Cardiac muscle cell (in vitro differentiated cells and primary cell): Measurements from ENCODE around the gene PHLPP1. TPM values are rescaled to one million over a fixed set of nuclear protein-coding genes. Genes with fewer than 3 reads are reported as not detected.
A peak's percentile ranks its signal among the peaks of the same experiment; 100 is the strongest.

Experiments
- DNase-seq, 2 donors: peaks; one replicate each; pipeline versions ENCODE4 v3.0.0 to v3.0.0-alpha.2; 2010 to 2017; ENCODE audit warnings: low read depth in 1 of 2, low spot score in 1 of 2
- H3K27ac ChIP-seq: fragments of 200-600 bp; sonication (generic); 2 replicates; pipeline ENCODE4 v1.5.1; 2016
- H3K27me3 ChIP-seq: fragments of 200-600 bp; sonication (generic); 2 replicates; pipeline ENCODE4 v1.6.0; 2016; ENCODE audit warnings: control low read depth
- H3K36me3 ChIP-seq: fragments of 200-600 bp; sonication (generic); 2 replicates; pipeline ENCODE4 v1.5.1; 2016; ENCODE audit warnings: control low read depth
- H3K4me1 ChIP-seq: fragments of 200-600 bp; sonication (generic); 2 replicates; pipeline ENCODE4 v1.8.1; 2017; ENCODE audit warnings: low read depth, mild to moderate bottlenecking, mixed run types
- H3K4me3 ChIP-seq: fragments of 200-600 bp; sonication (generic); 2 replicates; pipeline ENCODE4 v1.5.1; 2016; ENCODE audit warnings: mild to moderate bottlenecking
- H3K9me3 ChIP-seq: fragments of 200-600 bp; sonication (generic); 2 replicates; pipeline ENCODE4 v1.5.1; 2017; ENCODE audit warnings: low read depth, mild to moderate bottlenecking, control low read depth
- CTCF ChIP-seq: IDR thresholded peaks from 2 replicates; pipeline ENCODE4 v1.5.1; 2012; ENCODE audit warnings: low read depth, mild to moderate bottlenecking, low read length
- polyA plus RNA-seq: library from polyadenylated mRNA; unstranded; fragments of >200 nt; fragmentation: Nextera tagmentation; extraction: Ambion mirVana; gene quantifications from 2 replicates; pipeline ENCODE4 v1.2.1, GENCODE V29; 2016
- total RNA-seq: library from RNA; depleted of rRNA; stranded (reverse); fragments of >200 nt; gene quantifications from 2 replicates; pipeline ENCODE4 v1.2.3, GENCODE V29; 2016

Gene PHLPP1
- total and polyA plus RNA-seq, 2 experiments from 2014 or later, result 6.3 to 25.8 TPM

DNA sequence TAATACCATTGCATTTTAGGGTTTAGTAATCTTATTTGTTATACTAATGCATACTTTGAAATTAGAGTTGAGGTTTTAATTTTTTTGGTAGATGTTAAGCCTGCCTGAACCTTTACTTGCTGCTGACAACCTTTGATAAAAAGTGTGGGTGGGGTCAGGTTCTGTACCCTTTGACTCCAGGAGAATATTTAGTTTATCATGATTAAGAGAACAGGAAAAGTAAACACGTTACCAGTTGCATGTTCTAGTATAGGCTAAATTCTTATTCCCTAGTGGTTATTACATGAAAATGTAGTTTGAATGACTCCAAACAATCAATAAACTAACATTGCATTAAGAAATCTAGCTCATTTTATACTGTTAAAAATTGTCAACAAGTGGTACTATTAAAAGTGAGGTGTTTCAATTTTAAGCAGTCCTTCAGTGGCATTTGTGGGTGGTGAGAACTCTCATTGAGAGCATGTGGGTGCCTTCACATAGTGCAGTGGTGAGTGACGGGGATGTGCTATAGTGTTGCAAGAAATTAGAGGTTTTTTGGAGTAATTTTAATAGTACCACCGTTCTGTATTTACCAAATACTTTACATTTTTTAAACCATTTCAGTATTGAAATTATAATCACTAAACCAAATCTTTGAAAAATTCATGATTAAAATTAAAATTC, 29.9 kb downstream of the PHLPP1 start:
- no peak for DNase-seq
- no peak overlapping the region for H3K4me3 ChIP-seq
- H3K4me1 ChIP-seq, result peaks cover 5% of the 10 kb centered on the region
- no peak overlapping the region for H3K27ac ChIP-seq
- H3K36me3 ChIP-seq, result no peaks in the 10 kb centered on the region
- no peaks in the 10 kb centered on the region for H3K27me3 ChIP-seq
- H3K9me3 ChIP-seq, result no peaks in the 10 kb centered on the region
- no peak for TF ChIP-seq CTCF

DNA sequence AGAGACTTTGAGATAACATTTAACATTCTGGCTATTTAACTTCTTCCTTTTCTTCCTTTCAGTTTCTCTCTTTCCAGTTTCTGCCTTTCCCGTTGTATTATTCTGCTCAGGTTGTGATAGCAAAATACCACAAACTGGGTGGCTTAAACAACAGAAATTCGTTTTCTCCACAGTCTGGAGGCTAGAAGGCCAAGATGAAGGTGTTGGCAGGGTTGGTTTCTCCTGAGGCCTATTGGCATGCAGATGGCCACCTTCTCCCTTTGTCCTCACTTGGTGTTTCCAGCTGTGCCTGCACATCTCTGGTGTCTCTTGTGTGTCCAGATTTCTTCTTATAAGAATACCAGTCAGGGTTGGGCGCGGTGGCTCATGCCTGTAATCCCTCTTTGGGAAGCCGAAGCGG, 34.0 kb downstream of the PHLPP1 start:
- H3K27me3 ChIP-seq, result no peaks in the 10 kb centered on the region
- DNase-seq, result no peak
- no peak overlapping the region for H3K4me3 ChIP-seq
- H3K27ac ChIP-seq, result no peak overlapping the region
- H3K9me3 ChIP-seq, result no peaks in the 10 kb centered on the region
- TF ChIP-seq CTCF, result no peak
- peaks cover 25% of the 10 kb centered on the region for H3K4me1 ChIP-seq
- no peaks in the 10 kb centered on the region for H3K36me3 ChIP-seq

DNA sequence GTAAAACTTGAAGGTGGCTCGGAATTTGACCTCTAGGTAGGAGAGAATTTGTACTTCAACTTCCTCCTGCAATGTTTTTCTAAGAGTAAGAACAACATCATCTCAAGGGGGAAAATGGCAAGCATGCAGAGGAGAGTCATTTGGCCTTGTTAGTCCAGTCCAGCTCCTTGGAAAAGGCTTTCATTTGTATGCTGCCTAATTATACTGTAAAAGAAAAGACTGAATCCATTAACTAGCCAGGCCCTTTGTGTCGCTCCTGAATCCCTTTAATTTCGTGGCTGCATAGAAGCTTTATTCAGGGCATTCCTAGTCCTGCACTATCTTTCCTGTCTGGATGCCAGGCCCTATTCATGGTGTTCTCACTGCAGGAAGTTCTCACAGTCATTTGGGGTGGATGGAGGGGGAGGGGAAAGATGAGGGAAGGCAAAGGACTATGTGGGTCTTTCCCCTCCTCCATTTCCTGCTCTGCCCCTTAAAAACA, 36.0 kb downstream of the PHLPP1 start:
- Histone ChIP-seq H3K9me3 (no peaks in the 10 kb centered on the region), H3K4me3 (no peak overlapping the region), H3K36me3 (no peaks in the 10 kb centered on the region), H3K4me1 (peaks cover 21% of the 10 kb centered on the region), H3K27ac (no peak overlapping the region), H3K27me3 (no peaks in the 10 kb centered on the region)
- TF ChIP-seq CTCF, result no peak
- peak in 1 of 2 donors; percentile 75 for DNase-seq

DNA sequence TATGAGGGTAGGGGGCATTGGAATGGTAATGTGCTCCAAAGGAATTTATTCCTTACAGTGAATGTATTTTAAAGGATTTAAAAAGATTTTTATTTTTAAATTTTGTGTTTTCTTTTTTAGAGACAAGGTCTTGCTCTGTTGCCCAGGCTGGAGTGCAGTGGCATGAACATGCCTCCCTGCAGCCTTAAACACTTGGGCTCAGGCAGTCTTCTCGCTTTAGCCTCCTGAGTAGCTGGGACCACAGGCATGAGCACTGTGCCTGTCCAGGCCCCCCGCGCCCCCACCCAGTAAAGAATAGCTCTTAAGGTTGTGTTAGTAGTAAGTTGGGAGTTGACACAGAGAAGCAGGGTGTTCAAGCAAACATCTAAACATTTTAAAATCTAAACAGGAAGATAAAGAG, 36.6 kb downstream of the PHLPP1 start:
- H3K4me1 ChIP-seq, result peaks cover 21% of the 10 kb centered on the region
- H3K9me3 ChIP-seq, result no peaks in the 10 kb centered on the region
- H3K36me3 ChIP-seq, result no peaks in the 10 kb centered on the region
- no peak for DNase-seq
- TF ChIP-seq CTCF, result no peak
- no peak overlapping the region for H3K4me3 ChIP-seq
- H3K27ac ChIP-seq, result no peak overlapping the region
- H3K27me3 ChIP-seq, result no peaks in the 10 kb centered on the region

- Histone ChIP-seq H3K9me3 (no peaks in the 10 kb centered on the region), H3K27me3 (no peaks in the 10 kb centered on the region), H3K36me3 (no peaks in the 10 kb centered on the region), H3K4me3 (no peak overlapping the region), H3K4me1 (peaks cover 24% of the 10 kb centered on the region), H3K27ac (no peak overlapping the region)
- DNase-seq, result no peak
- no peak for TF ChIP-seq CTCF
Observed at GRCh38 chr18:62754026-62754425, 38.7 kb downstream of the PHLPP1 start.
